Epidermal melanocyte (primary cell): ENCODE measurements around the gene ERMARD.

ENCODE experiments used
- DNase-seq: peaks from one replicate; pipeline ENCODE4 v3.0.0; 2011; ENCODE audit warnings: low spot score; ENCODE audit not compliant: insufficient read length

The ERMARD gene

DNA sequence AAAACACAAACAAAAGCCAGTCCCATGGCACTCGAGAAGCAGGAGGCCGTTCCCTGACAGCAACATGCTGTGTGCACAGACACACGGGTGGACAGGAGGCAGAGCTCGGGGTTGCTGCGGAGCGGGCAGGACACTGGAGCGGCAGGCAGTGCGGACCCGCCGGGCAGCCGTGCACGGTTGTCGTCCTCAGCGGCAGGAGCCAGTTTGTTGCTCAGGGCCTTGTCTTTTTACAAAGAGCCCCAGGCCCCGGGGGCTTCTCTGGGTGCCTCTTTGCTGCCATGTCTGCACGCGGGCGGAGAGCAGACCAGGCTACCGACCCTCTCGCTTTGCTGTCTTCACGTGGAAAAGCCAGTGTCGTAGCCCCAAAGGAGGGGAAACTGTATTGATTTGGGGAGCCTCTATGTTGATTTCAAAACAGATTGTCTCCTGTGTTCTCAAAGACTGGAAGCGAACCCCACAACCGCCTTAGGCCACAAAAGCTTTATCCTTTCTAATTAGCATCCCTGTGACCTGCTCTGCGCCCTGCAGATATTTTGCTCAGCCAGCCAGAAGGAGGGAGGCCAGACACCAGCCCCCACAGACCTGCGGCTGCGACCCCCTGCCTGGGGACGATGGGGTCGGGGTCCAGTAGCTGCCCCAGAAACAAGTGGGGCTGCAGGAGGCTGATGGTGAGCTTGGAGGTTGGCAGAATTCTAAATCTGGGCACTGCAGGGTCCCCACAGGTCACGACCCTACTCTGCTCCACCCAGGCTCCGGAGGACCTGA is 50.2 kb downstream of the ERMARD start:
- DNase-seq = no peak

DNA sequence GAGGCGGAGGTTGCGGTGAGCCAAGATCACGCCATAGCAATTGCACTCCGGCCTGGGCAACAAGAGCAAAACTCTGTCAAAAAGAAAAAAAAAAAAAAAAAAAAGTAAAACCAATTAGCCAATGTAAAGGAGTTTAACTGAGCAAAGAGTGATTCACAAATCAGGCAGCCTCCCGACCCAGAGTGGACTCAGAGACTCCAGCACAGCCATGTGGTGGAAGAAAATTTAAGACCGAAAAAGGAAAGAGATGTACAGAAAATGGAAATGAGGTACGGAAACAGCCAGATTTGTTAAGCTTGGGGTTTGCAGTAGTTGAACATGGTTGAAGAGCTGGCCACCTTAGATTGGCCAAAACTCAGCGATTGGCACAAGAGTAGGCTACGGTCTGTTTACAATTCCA is 51.4 kb downstream of the ERMARD start:
- DNase-seq = no peak

DNA sequence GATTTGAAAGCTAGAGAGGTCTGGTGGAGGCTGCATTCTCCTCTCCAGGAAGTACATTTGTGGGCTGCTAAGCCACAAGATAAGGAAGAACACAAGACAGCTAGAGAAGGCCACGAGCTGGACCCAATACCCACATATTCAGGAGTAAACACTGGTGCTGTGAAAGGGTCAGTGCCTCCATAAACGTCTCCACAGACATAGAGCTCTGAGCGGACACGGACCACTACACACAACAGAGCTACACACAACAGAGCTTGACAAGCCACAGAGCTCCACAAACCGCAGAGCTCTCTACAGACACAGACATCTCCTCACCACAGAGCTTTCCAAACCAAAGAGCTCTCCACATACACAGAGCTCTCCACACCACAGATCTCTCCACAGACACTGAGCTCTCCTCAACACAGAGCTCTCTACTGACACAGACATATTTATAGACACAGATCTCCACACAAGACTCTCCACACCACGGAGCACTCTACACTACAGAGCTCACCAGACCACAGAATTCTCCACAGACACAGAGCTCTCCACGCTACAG is 51.9 kb downstream of the ERMARD start:
- DNase-seq = no peak

DNA sequence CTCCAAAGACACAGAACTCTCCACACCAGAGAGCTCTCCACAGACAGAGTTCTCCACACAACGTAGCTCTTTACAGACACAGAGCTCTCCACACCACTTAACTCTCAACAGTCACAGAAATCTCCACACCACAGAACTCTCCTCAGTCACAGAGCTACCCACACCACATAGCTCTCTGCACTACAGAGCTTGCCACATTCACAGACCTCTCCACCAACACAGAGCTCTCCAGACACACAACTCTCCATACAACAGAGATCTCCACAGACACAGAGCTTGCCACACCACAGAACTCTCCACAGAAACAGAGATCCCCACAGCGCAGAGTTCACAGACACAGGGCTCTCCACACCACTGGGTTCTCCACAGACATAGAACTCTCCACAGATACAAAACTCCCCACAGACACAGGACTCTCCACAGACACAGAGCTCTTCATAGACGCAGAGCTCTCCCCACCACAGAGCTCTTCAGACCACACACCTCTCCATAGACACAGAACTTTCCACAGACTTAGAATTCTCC is 52.5 kb downstream of the ERMARD start:
- DNase-seq = no peak

DNA sequence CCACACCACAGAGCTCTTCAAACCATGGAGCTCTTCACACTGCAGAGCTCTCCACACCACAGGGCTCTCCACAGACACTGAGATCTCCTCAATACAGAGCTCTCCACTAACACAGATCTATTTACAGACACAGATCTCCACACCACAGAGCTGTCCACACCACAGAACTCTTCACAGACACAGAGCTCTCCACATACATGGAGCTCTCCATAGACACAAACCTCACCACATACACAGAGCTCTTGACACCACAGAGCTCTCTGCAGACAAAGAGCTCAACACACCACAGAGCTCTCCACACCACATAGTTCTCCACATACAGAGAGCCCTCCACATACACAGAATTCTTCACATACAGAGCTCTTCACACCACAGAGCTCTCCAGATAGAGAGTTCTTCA is 53.0 kb downstream of the ERMARD start:
- DNase-seq = no peak

DNA sequence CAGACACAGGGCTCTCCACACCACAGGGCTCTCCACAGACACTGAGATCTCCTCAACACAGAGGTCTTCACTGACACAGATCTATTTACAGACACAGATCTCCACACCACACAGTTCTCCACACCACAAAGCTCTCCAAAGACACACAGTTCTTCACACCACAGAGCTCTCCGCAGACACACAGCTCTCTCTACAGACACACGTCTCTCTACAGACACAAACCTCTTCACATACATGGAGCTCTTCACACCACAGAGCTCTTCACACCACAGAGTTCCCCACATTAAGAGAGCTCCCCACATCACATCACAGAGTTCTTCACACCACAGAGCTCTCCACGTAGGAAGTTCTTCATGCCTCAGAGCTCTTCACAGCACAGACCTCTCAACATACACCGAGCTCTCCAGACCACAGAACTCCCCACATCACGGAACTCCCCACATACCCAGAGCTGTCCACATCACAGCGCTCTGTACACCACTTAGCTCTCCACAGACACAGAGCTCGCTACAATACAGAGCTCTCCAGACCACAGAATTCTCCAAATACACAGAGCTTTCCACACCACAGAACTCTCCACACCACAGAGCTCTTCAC is 53.9 kb downstream of the ERMARD start:
- no peak for DNase-seq

DNA sequence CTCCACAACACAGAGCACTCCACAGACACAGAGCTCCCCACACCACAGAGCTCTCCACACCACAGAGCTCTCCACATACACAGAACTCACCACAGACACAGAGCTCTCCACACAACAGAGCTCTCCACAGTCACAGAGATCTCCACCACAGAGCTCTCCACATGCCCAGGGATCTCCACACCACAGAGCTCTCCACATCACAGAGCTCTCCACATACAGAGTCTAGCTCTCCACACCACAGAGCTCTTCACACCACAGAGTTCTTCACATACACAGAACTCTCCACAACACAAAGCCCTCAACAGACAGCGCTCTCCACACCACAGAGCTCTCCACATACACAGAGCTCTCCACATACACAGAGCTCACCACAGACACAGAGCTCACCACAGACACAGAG is 55.3 kb downstream of the ERMARD start:
- DNase-seq = no peak

DNA sequence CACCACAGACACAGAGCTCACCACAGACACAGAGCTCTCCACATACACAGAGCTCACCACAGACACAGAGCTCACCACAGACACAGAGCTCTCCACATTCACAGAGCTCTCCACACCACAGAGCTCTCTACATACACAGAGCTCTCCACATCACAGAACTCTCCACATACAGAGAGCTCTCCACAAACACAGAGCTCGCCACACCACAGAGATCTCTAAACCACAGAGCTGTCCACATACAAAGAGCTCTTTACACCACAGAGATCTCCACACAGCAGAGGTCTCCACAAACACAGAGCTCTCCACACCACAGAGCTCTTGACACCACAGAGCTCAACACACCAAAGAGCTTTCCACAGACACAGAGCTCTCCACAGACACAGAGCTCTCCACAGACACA is 55.8 kb downstream of the ERMARD start:
- DNase-seq = no peak

DNA sequence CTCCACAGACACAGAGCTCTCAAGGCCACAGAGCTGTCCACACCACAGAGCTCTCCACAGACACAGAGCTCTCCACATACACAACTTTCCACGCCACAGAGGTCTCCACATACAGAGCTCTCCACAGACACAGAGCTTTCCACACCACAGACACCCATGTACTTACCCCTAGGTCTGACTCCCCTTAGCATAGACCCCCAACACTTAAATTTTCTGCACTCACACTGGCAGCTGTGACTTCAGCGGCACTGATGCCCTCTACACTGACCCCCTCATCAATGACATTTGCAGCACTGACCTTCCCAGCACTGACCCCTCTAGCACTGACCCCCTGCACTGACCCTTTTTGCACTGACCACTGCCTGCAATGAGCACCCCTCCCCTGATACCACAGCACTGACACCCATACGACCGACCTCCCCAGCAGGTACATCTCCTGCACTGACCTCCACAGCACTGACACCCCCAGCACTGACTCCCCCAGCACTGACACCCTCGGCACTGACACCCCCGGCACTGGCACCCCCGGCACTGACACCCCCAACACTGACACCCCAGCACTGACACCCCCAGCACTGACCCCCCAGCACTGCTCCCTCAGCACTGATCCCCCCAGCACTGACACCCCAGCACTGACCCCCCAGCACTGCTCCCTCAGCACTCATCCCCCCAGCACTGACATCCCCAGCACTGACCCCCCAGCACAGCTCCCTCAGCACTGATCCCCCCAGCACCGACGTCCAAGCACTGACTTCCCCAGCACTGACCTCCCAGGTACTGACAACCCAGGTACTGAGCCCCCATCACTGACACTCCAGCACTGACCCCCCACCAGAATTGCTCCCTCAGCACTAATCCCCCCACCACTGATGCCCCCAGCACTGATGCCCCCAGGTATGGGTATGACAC is 56.5 kb downstream of the ERMARD start:
- no peak for DNase-seq

DNA sequence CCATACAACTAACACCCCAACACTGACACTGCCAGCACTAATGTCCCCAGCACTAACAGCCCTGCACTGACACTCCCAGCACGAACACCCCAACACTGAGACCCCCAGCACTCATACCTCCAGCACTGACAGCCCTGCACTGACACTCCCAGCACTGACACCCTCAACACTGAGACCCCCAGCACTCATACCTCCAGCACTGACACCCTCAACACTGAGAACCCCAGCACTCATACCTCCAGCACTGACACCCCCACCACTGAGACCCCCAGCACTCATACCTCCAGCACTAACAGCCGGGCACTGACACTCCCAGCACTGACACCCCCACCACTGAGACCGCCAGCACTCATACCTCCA is 57.2 kb downstream of the ERMARD start:
- DNase-seq = no peak

DNA sequence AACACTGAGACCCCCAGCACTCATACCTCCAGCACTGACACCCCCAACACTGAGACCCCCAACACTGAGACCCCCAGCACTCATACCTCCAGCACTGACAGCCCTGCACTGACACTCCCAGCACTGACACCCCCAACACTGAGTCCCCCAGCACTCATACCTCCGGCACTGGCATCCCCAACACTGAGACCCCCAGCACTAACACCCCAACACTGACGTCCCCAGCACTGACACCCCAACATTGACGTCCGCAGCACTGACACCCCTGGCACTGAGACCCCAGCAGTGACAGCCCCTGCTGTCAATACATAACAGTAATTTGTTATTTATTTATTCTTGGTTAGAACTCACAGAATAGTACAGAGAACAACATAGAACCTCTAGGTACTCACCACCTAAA is 58.0 kb downstream of the ERMARD start:
- no peak for DNase-seq

DNA sequence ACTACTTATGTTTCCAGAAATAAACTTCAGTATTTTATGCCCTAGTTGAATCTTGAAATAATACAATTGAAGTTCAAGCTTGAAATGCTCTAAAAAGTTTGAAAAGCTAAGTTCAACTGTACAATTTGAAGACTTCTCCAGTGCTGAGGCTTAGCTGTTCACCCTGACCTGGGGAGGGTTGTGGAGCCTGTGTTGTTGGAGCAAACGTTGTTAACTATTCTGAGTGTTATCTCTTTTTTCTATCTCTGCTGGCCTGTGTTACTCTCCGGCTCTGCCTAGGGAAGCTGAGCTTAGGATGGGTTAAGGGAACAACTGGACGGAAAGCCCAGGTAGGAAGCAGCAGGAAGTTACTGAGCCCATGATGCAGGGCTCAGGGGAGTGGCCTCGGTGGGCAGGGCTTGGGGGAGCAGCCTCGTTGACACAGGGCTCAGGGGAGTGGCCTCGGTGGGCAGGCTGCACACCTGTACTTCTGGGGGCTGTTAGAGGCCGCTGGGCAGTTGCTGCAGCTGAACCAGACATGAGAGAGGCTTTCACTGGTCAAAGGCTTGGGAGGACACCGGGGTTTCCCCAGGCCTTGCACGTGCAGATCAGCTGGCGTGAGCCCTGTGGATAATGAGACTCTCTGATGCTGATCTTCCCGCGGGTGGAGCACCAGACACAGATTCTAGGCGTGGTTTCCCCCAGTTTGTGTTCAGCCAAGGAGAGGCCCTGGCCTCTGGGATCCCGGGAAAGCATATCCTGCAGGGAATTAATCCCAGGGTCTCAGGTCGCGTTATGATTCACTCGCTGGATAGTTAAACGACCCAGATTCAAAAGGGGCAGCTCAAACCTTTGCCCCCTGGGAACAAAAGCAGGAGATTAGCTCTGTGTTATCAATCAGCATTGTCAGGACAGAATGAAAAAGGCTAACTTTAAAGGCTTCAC is 58.9 kb downstream of the ERMARD start:
- DNase-seq = no peak

DNA sequence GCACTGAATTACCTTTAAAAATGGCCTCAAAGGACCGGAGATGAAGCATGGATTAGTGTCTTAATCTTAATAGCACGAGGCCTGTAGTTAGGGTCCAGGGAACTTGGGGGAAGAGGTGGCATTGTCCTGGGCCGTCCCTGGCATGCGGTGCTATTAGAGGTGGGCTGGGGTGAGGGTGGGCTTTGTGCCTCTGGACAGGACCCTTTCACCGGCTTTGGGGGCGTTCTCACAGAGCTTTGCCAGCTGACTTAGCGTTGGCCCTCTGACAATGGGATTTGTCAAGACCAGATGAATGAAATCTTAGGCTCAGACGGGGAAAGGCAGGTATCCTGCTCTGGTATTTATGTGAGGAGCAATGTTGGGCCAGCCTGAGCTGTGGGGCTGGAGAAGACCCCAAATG is 59.6 kb downstream of the ERMARD start:
- DNase-seq = no peak

DNA sequence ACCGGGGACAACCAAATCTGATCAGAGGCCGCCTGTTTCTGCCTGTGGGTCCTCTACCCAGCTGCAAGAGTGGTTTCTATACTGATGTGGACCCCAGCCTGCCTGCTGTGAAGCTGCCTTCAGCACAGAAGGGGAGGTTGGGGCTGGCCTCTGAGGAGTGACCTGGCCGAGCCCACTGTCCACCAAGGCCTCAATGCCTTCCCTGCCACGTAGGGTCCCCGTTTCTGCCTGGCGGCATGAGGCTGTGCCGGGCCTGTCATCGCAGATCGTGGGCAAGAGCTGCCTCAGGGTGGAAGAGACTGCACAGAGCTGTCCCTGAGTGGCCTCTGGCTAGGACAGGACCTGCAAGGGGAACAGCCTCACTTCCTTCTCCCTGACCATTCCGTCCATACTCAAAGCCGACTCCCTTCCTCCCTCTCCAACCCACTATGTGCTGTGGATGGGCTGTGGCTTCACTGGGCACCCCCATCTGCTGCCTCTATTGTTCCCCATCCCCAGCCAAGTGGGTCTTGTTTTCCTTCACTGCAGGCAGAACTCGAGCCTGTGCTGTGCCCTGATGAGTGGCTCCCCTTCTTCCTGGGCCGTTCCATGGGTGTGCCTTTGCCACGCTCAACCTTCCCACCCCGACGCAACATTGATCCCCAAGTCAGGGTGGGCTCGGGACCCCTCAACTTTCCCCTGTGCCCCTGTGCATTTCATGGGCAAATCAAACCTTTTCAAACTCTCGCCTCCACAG is 60.3 kb downstream of the ERMARD start:
- no peak for DNase-seq

DNA sequence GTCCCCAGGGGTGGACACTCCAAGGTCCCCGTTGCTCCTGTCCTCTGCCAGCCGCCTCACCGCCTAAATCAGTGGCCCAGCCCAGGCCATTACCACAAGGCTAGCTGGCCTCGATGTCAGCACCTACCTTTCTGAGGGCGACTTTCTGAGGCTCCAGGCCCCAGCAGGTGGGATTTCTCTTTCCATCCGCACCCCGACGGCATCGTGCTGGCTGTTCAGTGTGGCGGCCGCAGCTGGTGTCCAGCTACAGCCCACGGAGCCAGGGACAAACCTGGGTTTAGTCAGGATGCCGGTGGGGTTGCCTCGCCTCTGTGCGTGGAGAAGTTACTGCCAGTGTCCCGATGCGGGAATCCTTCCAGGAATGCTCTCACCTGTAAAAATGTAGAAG is 60.8 kb downstream of the ERMARD start:
- no peak for DNase-seq

DNA sequence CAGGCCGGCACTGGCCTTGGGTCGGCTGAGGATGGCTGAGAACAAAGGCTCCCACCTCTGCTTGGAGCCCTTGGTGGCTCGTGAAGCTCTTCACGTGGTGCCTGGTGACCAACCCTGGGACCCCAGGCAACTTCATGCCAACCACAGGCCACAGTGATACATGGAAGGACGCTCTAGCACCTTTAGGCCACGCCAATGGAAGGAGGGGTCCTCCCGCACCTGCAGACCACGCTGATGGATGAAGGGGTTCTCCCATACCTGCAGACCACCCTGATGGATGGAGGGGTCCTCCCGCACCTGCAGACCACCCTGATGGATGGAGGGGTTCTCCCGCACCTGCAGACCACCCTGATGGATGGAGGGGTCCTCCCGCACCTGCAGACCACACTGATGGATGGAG is 62.5 kb downstream of the ERMARD start:
- DNase-seq = no peak

DNA sequence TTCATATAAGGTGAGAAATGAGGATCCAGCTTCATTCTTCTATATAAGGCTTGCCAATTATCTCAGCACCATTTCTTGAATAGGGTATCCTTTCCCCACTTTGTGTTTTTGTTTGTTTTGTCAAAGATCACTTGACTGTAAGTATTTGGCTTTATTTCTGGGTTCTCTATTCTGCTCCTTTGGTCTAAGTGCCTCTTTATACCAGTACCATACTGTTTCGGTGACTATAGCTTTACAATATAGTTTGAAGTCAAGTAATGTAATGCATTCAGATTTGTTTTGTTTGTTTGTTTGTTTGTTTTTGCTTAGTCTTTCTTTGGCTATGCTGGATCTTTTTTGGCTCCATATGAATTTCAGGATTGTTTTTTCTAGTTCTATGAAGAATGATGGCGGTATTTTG is 64.6 kb downstream of the ERMARD start:
- no peak for DNase-seq

DNA sequence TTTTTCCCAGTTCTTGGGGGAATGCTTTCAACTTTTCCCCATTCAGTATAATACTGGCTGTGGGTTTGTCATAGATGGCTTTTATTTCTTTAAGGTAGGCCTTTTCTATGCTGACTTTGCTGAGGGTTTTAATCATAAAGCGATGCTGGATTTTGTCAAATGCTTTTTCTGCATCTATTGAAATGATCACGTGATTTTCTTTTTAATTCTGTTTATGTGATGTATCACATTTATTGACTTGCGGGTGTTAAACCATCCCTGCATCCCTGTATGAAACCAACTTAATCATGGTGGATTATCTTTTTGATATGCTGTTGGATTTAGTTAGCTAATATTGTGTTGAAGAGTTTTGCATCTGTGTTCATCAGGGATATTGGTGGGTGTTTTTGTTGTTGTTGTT is 65.6 kb downstream of the ERMARD start:
- DNase-seq = no peak

DNA sequence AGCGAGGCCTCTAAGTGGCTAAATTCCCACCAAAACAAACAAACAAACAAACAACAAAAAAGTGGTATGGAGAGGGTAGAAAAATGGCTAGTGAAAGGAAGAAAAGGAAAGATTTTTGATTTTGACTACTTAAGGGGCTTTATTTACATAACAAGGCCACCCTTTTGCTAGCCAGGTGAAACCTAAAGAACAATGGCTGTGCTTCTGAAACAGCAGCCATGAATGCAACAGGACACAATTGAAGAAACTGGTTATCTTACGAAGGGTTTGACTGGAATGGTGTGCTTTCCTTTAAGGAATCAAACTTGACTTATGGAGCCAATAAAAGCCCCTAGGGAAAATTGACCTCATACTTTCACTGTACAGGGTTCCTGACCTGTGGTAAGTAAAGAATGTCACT is 68.9 kb downstream of the ERMARD start:
- no peak for DNase-seq

DNA sequence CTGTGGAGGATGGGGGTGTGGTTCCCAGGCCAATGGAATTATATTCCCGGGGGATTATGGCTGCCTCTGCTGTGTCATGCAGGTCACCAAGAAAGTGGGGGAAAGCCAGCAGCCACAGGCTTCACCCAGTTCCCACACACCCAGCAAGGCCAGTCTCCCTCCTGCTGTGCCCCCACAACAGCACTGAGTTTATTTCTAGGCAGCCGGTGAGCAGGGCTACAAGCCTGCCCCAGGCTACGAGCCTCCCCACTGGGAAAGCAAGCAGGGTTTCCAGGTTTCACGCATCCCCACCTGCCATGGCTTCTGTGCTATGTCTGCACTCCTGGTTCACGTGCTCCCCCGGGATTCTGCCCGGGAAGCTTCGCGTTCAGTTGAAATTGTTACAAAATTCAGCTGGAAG is 72.6 kb downstream of the ERMARD start:
- DNase-seq = no peak
